HG02970 (cell line): ENCODE measurements around the gene KCNH5.
"Not testable (repeated sequence)": the region's sequence is repeated elsewhere in the genome, so short reads cannot be mapped to it uniquely, and the experiment has no call there.

Source experiments
- ATAC-seq: cut with Tn5 transposase; IDR thresholded peaks from one replicate; pipeline ENCODE4 v1.9.1; 2021; ENCODE audit warnings: mild to moderate bottlenecking, moderate library complexity, moderate number of reproducible peaks; ENCODE audit not compliant: unreplicated experiment, low FRiP score

The KCNH5 gene

DNA sequence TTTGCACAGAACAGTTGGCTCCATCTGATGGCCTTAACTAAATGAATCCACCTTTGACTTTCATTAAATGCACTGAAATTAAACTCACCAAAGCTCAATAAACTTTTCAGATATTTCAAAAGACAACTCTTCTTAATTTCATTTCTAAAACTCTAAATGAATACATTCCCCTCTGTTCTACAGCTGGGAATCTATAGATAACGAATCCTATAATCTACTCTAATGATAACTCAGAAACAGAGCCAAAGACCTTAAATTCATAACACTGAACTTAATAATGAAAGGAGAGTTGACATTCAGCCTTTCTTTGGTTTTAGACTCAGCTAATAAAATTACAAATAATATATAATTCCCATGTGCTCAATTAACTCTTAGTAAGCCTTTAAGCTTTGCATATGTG lies 150.5 kb downstream of the KCNH5 start:
- no peak for ATAC-seq

DNA sequence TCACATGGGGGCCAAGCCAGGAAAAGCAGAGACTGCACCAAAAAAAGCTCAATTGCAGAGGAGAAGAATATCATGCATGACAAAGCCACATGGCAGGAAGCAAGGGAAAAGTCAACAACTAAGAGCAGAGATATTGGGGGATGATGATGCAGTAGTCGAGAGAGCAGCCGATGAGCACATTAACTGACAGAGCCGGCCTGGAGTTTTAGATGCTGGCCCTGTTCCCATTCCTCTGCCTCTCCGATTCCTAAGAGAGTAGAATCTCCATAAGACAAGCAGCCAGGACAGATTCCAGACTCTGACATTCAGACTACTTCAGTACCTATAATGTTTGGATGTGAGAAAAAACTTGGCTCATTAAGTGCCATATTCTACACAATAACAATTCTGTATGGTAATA lies 155.9 kb downstream of the KCNH5 start:
- no peak for ATAC-seq

DNA sequence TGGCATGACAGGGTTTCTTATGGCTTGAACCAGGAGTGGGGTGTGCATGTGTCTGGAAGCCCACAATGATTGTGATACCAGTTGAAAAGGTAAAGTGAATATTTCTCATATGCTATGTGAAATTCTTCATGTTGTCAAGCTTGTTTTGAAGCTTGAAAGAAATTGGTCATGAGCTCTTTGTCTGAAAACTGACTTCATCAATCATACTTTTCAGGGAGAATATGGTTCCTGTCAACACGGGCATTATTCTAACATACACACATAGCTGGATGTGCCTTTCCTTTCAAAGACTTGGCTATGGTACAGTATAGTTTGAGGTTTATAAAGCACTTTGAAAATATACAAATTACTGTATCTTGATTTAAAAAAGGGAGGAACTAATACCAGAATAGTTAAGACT lies 158.8 kb downstream of the KCNH5 start:
- ATAC-seq: no peak

DNA sequence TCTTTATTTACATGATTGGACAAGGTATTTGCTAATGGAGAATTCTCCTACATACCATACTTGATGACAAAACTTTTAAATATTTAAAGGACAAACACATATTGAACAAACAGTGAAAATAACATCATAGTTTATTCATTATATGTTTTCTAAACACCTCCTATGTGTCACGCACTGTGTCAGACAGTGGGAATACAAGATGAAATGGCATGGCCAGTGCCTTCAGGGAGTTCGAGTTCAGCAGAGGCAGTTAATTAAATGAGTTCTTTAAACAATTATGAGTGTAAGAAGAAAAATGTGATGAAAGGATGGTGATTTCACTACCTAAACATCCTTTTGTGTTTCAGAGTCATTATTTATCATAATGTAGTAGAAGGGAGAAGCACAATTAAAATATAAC lies 159.8 kb downstream of the KCNH5 start:
- no peak for ATAC-seq

DNA sequence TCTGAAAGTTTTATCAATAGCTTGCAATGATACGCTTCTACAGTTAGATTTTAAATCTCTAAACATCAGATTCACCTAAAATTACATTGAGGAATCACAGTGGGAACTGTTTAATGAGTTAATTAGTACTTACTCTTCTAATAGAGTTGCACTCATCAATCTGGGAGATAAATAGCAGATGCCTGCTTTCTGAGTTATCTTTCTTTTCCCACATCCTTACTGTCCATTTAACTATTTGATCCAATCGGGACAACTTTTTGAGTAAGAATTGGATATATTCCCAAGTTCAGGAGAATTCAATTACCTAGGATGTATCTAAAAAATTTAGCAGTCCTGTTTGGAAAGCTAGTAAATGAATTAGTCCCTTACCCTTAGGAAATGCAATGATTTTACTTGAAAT lies 162.3 kb downstream of the KCNH5 start:
- ATAC-seq: no peak

DNA sequence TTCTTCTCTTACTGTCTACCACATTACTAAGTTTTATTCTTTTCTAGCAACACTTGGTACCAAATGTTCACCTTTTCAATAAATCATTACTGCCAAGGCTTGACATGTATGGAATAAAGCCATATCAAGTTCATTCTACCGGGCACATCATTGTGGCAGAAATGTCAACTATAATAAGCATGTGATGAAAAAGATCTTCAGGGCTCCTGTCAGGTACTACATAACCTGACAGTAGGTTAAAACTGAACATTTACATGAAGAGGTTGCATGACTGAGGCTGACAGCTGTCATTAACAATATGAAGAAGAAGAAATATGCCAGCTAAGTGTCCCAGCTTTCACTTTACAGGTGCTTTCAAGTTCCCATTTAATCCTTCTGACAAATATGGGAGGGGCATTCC lies 178.9 kb downstream of the KCNH5 start:
- no peak for ATAC-seq

DNA sequence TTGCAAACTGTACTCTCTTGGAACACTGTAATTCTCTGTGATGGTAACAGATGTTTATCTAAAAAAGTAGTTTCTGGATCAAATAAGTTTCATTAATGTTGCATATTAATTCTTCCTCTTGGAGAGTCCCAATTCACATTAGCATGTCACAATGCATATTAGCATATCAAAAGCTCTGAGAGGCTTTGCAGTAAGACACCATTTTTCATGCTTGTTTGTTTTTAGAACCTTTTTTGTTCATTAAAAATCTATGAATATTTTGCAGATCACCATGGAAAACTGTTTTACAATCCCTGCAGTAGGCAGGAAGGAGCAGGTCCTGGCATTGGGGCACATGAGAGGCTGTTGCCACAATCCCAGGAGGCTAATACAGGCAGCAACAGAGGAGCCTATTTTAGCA lies 180.7 kb downstream of the KCNH5 start:
- no peak for ATAC-seq

DNA sequence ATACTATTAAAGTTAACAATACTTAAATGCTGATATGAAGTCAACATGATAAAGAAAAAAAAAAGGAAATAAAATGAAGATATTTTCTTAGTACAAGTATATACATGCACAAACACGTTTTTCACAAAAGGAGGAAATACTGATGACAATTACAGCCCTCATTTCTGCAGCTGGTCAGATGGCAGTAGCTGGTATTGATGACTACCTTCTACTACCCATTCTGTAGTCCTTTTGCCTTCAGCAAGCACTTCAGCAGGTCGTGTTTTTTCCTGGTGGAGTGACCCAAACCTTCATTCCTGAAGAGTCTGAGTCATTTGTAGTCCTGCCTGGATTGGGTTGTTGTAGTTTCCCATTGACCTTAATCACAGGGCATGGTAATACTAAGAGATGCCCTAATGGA lies 187.2 kb downstream of the KCNH5 start:
- not testable (repeated sequence) for ATAC-seq

DNA sequence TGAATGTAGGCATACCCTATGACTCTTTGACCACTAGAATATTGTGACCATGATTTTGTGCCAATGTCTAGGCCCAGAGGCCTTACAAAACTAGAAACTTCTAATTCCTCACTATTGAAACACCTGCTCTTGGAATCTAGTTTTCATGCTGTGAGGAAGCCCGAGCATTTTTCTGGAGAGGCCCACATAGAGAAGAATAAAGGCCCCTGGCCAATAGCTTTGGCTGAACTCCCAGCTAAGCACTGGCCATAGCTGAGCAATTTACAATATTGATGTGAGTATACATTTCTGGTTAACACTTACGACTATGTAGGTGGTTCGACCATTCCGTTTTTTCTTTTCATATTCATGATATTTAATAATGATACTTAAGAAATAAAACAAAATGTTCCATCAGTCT lies 190.3 kb downstream of the KCNH5 start:
- ATAC-seq: no peak

DNA sequence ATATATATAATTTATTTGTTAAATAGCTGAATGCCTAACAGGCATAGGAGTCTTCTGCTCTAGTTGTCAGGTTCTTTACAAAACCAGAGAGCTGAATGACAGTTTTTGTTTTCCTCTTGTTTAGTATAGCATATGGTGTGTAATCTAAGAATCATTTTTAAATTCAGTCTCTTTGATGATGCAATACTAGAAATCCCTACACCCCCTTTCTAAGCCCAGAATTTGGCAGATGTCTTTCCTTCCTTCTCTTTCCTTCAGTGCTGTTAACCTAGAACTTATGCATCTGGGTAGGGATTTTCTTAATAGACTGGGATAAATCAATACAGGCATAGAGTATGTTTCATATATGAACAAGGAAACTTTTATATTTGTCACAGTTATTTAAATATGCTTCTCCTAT lies 198.1 kb downstream of the KCNH5 start:
- no peak for ATAC-seq

DNA sequence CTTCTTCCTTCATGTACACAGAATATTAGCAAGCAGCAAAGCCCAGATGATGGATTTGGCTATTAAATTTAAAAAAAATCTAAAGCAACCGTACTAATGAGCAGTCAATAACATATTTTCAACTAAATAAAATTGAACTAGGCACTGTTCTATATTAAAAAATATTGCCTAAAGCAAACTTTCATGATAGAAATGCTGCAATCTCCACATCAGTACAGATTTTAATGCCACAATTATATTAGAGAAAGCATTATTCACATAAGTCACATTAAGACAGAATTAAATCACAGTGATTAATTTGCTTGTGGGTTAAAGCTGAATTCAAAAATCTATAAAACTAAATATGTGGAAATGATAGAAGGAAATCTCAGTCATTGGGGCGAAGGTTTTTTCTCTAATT lies 200.7 kb downstream of the KCNH5 start:
- no peak for ATAC-seq

DNA sequence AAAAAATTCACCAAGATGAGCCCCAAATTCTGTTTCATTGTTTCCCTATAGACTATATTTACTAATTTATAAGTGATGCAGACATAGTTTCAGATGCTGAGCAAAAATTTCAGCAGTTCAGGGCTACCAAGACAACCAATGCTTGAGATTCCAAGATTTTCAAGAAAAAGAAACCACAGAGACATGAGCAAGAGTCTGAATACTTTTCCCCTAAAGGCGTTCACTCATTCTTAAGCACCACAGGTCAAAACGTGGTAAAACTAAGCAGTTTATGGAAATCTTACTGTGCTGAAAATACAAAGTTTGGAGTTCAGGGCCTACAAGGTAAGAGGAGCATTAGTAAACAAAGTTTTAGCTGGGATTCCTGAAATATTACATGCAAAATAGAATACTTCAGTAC lies 221.2 kb downstream of the KCNH5 start:
- ATAC-seq: no peak

DNA sequence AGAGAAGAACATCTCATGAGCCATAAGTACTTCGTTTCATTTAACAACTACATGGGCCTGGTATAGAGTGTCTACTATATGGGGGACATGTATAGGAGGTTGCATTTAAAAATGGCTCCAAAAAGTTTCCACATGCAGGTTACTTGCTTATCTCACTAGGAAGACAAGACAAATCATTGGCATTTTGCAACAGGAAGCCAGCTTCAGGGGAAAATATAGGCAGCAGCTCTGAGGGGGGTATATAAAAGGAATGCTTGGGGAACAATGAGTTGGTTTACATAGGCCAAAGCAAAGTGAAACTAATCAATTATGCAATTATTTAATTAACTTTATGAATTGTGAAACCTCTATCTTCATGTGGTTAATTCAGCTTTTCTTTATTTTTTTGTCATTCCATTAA lies 225.3 kb downstream of the KCNH5 start:
- ATAC-seq: no peak

DNA sequence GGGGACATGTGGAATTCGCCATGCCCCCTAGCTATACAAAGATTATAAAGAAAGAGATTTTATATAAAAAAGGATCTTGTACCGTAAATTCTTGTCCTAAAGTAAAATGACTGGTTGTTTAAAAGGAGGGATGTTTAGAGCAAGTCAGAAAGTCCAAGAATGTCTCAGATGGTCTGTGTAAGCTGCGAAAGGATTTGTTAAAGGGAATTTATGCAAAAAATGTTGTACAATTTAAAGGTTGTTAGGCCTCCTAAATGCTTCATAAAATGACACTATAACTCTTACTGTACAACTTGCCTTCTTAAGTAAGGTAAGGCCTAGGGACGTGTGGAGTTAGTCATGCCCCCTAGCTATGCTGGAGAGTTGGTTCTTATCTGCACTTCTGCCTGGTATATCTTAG lies 237.6 kb downstream of the KCNH5 start:
- no peak for ATAC-seq

DNA sequence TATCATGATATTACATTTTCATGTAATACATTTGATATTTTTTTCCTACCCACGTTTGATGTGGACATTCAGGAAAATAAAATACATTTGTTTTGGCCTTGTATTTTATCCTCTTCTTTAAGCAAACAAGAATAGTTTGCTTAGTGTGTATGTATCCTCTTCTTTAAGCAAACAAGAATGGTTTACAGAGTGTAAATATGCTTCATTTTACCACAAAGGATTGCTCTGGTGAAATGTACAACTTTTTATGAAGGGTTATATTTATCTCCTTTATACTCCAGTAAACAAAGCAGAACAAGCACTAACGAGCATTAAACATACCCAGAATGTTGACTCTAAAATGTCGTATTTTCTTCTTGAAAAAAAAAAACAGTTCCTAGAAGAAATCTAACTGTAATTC lies 244.7 kb downstream of the KCNH5 start:
- ATAC-seq: no peak

DNA sequence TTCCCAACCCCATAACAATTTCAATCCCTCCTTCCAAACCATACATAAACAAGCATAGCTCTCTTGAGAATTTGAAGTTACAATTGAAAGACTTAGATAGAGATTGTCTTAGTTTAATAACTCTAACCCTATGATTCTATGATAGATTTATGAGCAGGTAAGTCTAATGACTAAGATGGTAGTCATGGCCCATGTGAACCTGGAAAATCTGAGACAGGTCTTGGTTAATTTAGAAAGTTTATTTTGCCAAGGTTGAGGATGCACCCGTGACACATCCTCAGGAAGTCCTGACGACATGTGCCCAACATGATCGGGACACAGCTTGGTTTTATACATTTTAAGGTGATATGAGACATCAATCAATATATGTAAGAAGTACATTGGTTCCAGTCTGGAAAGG lies 248.8 kb downstream of the KCNH5 start:
- no peak for ATAC-seq

DNA sequence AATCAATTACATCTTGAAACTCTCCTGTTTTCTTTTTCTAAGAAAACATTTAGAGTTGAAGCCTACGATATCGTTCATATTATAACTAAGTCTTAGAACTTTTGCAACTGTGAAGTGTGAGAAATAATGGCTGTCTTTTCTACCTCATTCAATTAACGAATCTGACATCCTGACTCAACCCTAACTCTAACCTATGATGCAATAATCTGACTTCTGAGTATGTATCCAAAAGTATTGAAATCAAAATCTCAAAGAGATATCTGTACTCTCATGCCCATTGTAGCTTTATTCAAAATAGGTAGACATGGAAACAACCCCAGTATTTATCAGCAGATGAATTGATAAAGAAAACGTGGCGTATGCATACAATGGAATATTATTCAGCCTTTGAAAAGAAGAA lies 252.7 kb downstream of the KCNH5 start:
- ATAC-seq: no peak

DNA sequence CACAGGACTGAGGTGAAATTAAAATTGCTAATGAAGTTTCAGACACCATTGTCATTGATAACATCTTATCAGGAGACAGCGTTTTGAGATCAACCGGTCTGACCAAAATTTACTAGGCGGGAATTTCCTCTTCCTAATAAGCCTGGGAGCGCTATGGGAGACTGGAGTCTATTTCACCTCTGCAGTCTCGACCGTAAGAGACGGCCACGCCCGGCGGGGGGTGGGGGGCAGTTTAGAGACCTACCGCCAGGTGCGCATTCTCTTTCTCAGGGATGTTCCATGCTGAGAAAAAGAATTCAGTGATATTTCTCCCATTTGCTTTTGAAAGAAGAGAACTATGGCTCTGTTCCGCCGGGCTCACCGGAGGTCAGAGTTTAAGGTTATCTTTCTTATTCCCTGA lies 263.9 kb downstream of the KCNH5 start:
- not testable (repeated sequence) for ATAC-seq

DNA sequence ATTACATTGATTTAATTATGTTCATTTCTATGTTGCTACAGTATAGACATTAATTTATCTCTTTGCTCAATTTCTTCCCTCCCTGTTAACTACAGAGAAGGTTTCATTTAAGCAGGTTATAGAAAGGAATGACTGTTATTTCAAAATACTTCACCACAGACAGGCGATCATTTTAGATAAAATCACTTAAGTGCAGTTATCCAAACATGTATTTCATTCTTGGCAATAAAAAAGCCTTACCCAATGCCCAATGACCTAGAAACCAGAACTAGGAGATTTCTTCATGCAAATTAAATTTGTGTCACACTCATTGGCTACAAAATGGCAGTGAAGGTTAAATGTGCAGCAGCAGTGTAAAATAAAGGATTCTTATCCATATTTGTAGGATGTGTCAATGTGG lies 266.4 kb downstream of the KCNH5 start:
- ATAC-seq: no peak

DNA sequence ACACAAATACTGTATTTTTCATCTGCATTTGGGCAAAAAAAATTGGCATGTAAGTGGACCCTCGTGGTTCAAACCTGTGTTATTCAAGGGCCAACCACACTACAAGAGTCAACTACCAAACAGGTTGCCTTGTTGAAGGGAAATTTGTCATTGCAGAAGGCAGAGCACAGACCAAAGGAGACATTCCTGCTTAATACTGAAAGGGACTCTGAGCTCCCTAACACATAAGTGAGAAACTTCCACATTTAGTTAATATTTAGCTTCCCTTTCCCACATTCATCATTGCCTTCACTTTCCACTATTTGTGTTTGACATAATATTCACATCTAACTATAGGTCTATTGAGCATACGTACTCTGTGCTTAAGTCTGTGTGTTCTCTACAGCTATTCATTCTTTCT lies 266.9 kb downstream of the KCNH5 start:
- ATAC-seq: no peak

DNA sequence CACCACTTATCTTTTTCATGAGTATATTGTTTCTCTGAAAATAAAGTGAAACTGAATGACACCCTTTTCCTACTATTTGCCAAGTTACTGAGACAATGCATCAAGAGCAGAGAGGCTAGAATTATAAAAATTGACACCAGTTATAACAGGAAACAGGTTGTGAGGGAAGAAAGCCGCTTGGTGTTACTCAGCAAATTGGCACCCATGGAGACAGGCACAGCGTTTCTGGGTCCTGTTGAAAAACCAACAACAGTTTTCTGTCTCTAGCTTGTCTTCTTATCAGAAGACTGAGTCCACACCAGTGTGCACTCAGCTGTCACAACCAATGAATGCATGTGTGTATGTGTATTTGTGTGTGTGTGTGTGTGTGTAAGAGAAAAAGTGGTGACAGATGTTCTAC lies 267.7 kb downstream of the KCNH5 start:
- ATAC-seq: no peak

DNA sequence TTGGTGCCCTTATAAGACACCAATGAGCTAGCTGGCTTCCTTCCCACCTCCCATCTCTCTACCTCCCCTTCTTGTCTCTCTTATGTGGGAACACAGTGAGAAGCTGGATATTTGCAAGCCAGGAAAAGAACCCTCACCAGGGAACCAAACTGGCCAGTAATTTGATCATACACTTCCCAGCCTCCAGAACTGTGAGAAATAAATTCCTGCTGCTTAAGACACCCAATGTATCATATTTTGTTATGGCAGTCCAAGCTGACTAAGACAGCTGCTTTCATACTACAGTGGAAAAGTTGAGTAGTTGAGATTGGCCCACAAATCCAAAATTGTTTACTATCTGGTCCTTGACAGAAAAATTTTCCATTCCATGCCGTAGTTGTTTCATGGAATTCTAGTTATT lies 269.0 kb downstream of the KCNH5 start:
- ATAC-seq: no peak

DNA sequence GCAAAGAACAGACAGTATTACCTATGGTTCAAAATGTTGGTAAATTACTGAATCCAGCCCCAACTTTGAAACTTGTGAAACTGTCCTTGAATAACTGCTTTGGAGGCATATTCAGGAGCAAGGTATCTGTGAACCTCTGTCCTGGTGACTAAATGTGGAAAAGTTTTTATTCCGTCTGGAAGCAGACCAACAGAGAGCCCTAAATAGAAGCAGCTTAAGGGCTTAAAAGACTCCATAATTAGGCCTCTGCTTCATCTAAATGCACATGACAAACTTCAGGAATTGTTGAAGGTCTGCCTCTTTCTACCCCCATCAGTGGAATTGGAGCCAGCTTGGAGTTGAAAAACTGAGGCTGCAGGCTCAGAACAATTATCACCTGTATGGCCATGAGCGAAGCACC lies 276.5 kb downstream of the KCNH5 start:
- no peak for ATAC-seq

DNA sequence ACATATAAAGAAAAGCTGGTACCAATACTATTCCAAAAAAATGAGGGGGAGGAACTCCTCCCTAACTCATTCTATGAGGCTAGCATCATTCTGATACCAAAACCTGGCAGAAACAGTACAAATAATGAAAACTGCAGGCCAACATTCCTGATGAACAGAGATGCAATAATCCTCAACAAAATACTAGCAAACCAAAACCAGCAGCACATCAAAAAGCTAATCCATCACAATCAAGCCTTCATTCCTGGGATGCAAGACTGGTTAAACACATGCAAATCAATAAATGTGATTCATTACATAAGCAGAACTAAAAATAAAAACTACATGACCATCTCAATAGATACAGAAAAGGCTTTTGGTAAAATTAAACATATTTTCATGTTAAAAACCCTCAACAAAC lies 281.3 kb downstream of the KCNH5 start:
- ATAC-seq: no peak
